ENCODE data around the gene ZNF296.

DNA sequence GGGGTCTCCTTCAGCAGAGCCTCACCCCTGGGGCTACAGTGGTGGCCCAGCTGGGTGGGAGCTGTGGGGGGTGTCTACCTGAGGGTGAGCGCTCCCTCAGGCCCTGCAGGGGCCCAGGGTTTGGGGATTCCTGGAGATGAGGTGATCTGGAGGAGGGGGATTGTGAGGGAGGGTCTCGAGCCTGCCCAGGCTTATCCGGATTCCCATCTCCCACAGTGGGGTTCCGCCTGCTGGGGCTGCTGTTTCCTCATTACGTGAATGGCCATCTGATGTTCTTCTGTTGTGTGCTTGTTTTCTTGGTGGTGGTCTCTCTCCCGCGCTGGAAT is 21.1 kb upstream of the ZNF296 start:
- no peak for TF ChIP-seq YY1 (IDR thresholded peaks at IDR 0.05; ENCODE audit: low read depth, low read length)
- no peak for TF ChIP-seq TCF12 (IDR thresholded peaks at IDR 0.05; ENCODE audit: low read depth, low read length)
- TF ChIP-seq EZH2 (IDR thresholded peaks at IDR 0.05; ENCODE audit: low read depth, low read length, severe bottlenecking): no peak
- TF ChIP-seq SRF (IDR thresholded peaks at IDR 0.05; ENCODE audit: low read depth, low read length): no peak
- TF ChIP-seq TBP (IDR thresholded peaks at IDR 0.05; ENCODE audit: low read depth, low read length): no peak
- TF ChIP-seq CTCF (IDR thresholded peaks at IDR 0.05; ENCODE audit: control extremely low read depth in 1 of 3, insufficient read depth in 1 of 3, low read depth in 1 of 3, low read length in 3 of 3): no peak
- no peak for TF ChIP-seq JUND (IDR thresholded peaks at IDR 0.05; ENCODE audit: low read length)
- TF ChIP-seq RFX5 (IDR thresholded peaks at IDR 0.05; ENCODE audit: borderline replicate concordance, low read depth, low read length): no peak
- no peak for TF ChIP-seq GABPA (IDR thresholded peaks at IDR 0.05; ENCODE audit: borderline replicate concordance, insufficient read depth, low read length)
- TF ChIP-seq SIN3A (conservative IDR thresholded peaks at IDR 0.05 in 1 of 2, IDR thresholded peaks at IDR 0.05 in 1 of 2; ENCODE audit: low read depth in 1 of 2, low read length in 2 of 2): no peak
- TF ChIP-seq EP300 (IDR thresholded peaks at IDR 0.05; ENCODE audit: borderline replicate concordance in 1 of 2, low read depth in 2 of 2, low read length in 2 of 2): no peak

Measured in H1 (cell line).